H1 (cell line): ENCODE results near the gene ABL2.

Experiments used
- ATF3 ChIP-seq: IDR thresholded peaks from 2 replicates; pipeline ENCODE4 v1.6.1; 2011; ENCODE audit warnings: low read depth, mild to moderate bottlenecking, low read length; ENCODE audit not compliant: insufficient read depth
- CEBPB ChIP-seq: IDR thresholded peaks from 2 replicates; pipeline ENCODE4 v1.6.1; 2012; ENCODE audit warnings: low read depth, low read length
- CTCF ChIP-seq, 3 experiments: IDR thresholded peaks; 1 replicate in 2 of 3; 2 replicates in 1 of 3; pipeline versions ENCODE4 v1.5.1 to v1.6.1; 2011; ENCODE audit warnings: low read length in 3 of 3, mild to moderate bottlenecking in 3 of 3, inconsistent platforms in 2 of 3, low read depth in 1 of 3, moderate library complexity in 1 of 3; ENCODE audit not compliant: insufficient read depth in 1 of 3; ENCODE audit errors: control extremely low read depth in 1 of 3
- HDAC2 ChIP-seq, 2 experiments: fragments of 300-600 bp in 1 of 2; sonication (generic) in 1 of 2; IDR thresholded peaks; 2 replicates each; pipeline ENCODE4 v1.6.1; 2011 to 2012; ENCODE audit warnings: low read depth in 2 of 2, low read length in 2 of 2, mild to moderate bottlenecking in 2 of 2, moderate library complexity in 2 of 2, borderline replicate concordance in 1 of 2, inconsistent platforms in 1 of 2
- RFX5 ChIP-seq: IDR thresholded peaks from 2 replicates; pipeline ENCODE4 v1.6.1; 2011; ENCODE audit warnings: low read depth, low read length, improper control_type of control experiment, borderline replicate concordance
- TAF7 ChIP-seq: optimal IDR thresholded peaks from 2 replicates; pipeline ENCODE3; 2011; ENCODE audit warnings: low read depth, mild to moderate bottlenecking, inconsistent platforms, low read length, moderate library complexity, borderline replicate concordance
- ZNF274 ChIP-seq: IDR thresholded peaks from 2 replicates; pipeline ENCODE4 v1.7.0; 2012; ENCODE audit warnings: low read length, borderline replicate concordance; ENCODE audit errors: extremely low read depth

GRCh38 chr1:179094818-179095217 is 134.7 kb downstream of the ABL2 start:
- TF ChIP-seq TAF7 = no peak
- no peak for TF ChIP-seq CTCF (IDR thresholded peaks at IDR 0.05; ENCODE audit: control extremely low read depth in 1 of 3, insufficient read depth in 1 of 3, low read depth in 1 of 3, low read length in 3 of 3)
- TF ChIP-seq HDAC2 (IDR thresholded peaks at IDR 0.05; ENCODE audit: borderline replicate concordance in 1 of 2, low read depth in 2 of 2, low read length in 2 of 2) = no peak
- no peak for TF ChIP-seq ZNF274
- TF ChIP-seq CEBPB = no peak
- no peak for TF ChIP-seq RFX5
- no peak for TF ChIP-seq ATF3
